ENCODE results near the gene CENPVL1.

Gene CENPVL1

GRCh38 chrX:51747671-51748070, 37.4 kb downstream of the CENPVL1 start:
- no peak for ATAC-seq (replicated peaks)
- no peak overlapping the region for H3K4me3 Mint-ChIP-seq
- peaks cover 0 to 8% of the 10 kb centered on the region in 2 donors for H3K9me3 Mint-ChIP-seq
- DNase-seq: no peak
- no peak overlapping the region for H3K27ac Mint-ChIP-seq
- no peaks in the 10 kb centered on the region for H3K36me3 Mint-ChIP-seq (ENCODE audit: insufficient read depth)
- peaks cover 6 to 8% of the 10 kb centered on the region in 2 donors for H3K4me1 Mint-ChIP-seq (ENCODE audit: low read depth in 2 of 2)
- no peaks in the 10 kb centered on the region for H3K27me3 Mint-ChIP-seq

GRCh38 chrX:51759055-51759839, 48.9 kb downstream of the CENPVL1 start:
- DNase-seq (no peak), ATAC-seq (replicated peaks) (no peak)
- Mint-ChIP-seq H3K27me3 (peaks cover 0 to 10% of the 10 kb centered on the region in 2 donors), H3K27ac (no peak overlapping the region), H3K9me3 (no peaks in the 10 kb centered on the region), H3K4me3 (no peak overlapping the region), H3K36me3 (ENCODE audit: insufficient read depth) (no peaks in the 10 kb centered on the region), H3K4me1 (ENCODE audit: low read depth in 2 of 2) (no peaks in the 10 kb centered on the region)

GRCh38 chrX:51760657-51761056, 50.3 kb downstream of the CENPVL1 start:
- Mint-ChIP-seq H3K27ac (no peak overlapping the region), H3K4me1 (ENCODE audit: low read depth in 2 of 2) (no peaks in the 10 kb centered on the region), H3K36me3 (ENCODE audit: insufficient read depth) (no peaks in the 10 kb centered on the region), H3K27me3 (peaks cover 4 to 9% of the 10 kb centered on the region in 2 donors), H3K4me3 (no peak overlapping the region), H3K9me3 (no peaks in the 10 kb centered on the region)
- DNase-seq: no peak
- ATAC-seq (replicated peaks): no peak
